ENCODE results near the gene CLCN6. TPM values are rescaled to one million over a fixed set of nuclear protein-coding genes. Genes with fewer than 3 reads are reported as not detected.

The CLCN6 gene
- total and polyA plus RNA-seq, 4 experiments from 2014 or later = 1.4 to 20.9 (median 11.7) TPM

- Mint-ChIP-seq H3K9me3 (peaks cover 0 to 2% (median 0%) of the 10 kb centered on the region in 8 donors), H3K36me3 (no peaks in the 10 kb centered on the region), H3K4me1 (peaks cover 2 to 6% (median 5%) of the 10 kb centered on the region in 4 donors), H3K27ac (no peak overlapping the region), H3K4me3 (no peak overlapping the region), H3K27me3 (no peaks in the 10 kb centered on the region)
- POLR2A ChIA-PET (ENCODE audit: partially characterized antibody) = interaction anchor here (0.6 kb wide), 1 partner anchor 16 kb away, joined by 3 read pairs; no protein-coding TSS in a partner anchor
- CTCF ChIA-PET (ENCODE audit: partially characterized antibody) = interaction anchor here (0.6 kb wide), 1 partner anchor 9 kb away, joined by 3 read pairs; no protein-coding TSS in a partner anchor
- H3K27me3 ChIP-seq (ENCODE audit: insufficient read depth, low read length) = no peaks in the 10 kb centered on the region
- no peak overlapping the region for H3K4me3 ChIP-seq (ENCODE audit: low read length in 2 of 2)
- no peak overlapping the region for H3K27ac ChIP-seq (ENCODE audit: low read depth, low read length)
- no peaks in the 10 kb centered on the region for H3K9me3 ChIP-seq (ENCODE audit: control insufficient read depth in 1 of 2, low read length in 2 of 2)
- peaks cover 12% of the 10 kb centered on the region for H3K4me1 ChIP-seq (ENCODE audit: insufficient read depth, low read length)
- DNase-seq = no peak
- no peaks in the 10 kb centered on the region for H3K36me3 ChIP-seq (ENCODE audit: insufficient read depth, low read length)
- intact Hi-C loops (cut with micrococcal nuclease) = no loop called here
Observed at GRCh38 chr1:11780380-11781147, 25.4 kb upstream of the CLCN6 start.

GRCh38 chr1:11781297-11781696 is 24.7 kb upstream of the CLCN6 start:
- no peak overlapping the region for H3K27ac Mint-ChIP-seq
- no peak overlapping the region for H3K4me3 Mint-ChIP-seq
- Histone ChIP-seq H3K27ac (ENCODE audit: low read depth, low read length) (no peak overlapping the region), H3K4me3 (ENCODE audit: low read length in 2 of 2) (no peak overlapping the region), H3K27me3 (ENCODE audit: insufficient read depth, low read length) (no peaks in the 10 kb centered on the region), H3K9me3 (ENCODE audit: control insufficient read depth in 1 of 2, low read length in 2 of 2) (no peaks in the 10 kb centered on the region), H3K4me1 (ENCODE audit: insufficient read depth, low read length) (peaks cover 12% of the 10 kb centered on the region), H3K36me3 (ENCODE audit: insufficient read depth, low read length) (no peaks in the 10 kb centered on the region)
- CTCF ChIA-PET (ENCODE audit: partially characterized antibody) = interaction anchor here (0.6 kb wide), 1 partner anchor 8 kb away, joined by 3 read pairs; no protein-coding TSS in a partner anchor
- intact Hi-C loops (cut with micrococcal nuclease) = no loop called here
- peaks cover 2 to 9% (median 5%) of the 10 kb centered on the region in 4 donors for H3K4me1 Mint-ChIP-seq
- DNase-seq = no peak
- no peaks in the 10 kb centered on the region for H3K36me3 Mint-ChIP-seq
- POLR2A ChIA-PET (ENCODE audit: partially characterized antibody) = no interaction called here
- peaks cover 0 to 2% (median 0%) of the 10 kb centered on the region in 8 donors for H3K9me3 Mint-ChIP-seq
- no peaks in the 10 kb centered on the region for H3K27me3 Mint-ChIP-seq

GRCh38 chr1:11782127-11782708 is 23.8 kb upstream of the CLCN6 start:
- H3K36me3 Mint-ChIP-seq = no peaks in the 10 kb centered on the region
- no peak overlapping the region for H3K4me3 Mint-ChIP-seq
- Histone ChIP-seq H3K4me1 (ENCODE audit: insufficient read depth, low read length) (peaks cover 12% of the 10 kb centered on the region), H3K9me3 (ENCODE audit: control insufficient read depth in 1 of 2, low read length in 2 of 2) (no peaks in the 10 kb centered on the region), H3K4me3 (ENCODE audit: low read length in 2 of 2) (no peak overlapping the region), H3K36me3 (ENCODE audit: insufficient read depth, low read length) (no peaks in the 10 kb centered on the region), H3K27me3 (ENCODE audit: insufficient read depth, low read length) (no peaks in the 10 kb centered on the region), H3K27ac (ENCODE audit: low read depth, low read length) (no peak overlapping the region)
- H3K4me1 Mint-ChIP-seq = peaks cover 2 to 9% (median 5%) of the 10 kb centered on the region in 4 donors
- intact Hi-C loops (cut with micrococcal nuclease) = no loop called here
- ChIA-PET POLR2A (ENCODE audit: partially characterized antibody) (no interaction called here), CTCF (ENCODE audit: partially characterized antibody) (interaction anchor here (1.2 kb wide), 1 partner anchor 32 kb away, joined by 4 read pairs; no protein-coding TSS in a partner anchor)
- H3K27me3 Mint-ChIP-seq = no peaks in the 10 kb centered on the region
- H3K27ac Mint-ChIP-seq = no peak overlapping the region
- DNase-seq = no peak
- H3K9me3 Mint-ChIP-seq = peaks cover 0 to 2% (median 0%) of the 10 kb centered on the region in 8 donors

- ChIA-PET CTCF (ENCODE audit: partially characterized antibody) (no interaction called here), POLR2A (ENCODE audit: partially characterized antibody) (no interaction called here)
- Histone ChIP-seq H3K27me3 (ENCODE audit: insufficient read depth, low read length) (no peaks in the 10 kb centered on the region), H3K4me3 (ENCODE audit: low read length in 2 of 2) (no peak overlapping the region), H3K36me3 (ENCODE audit: insufficient read depth, low read length) (no peaks in the 10 kb centered on the region), H3K4me1 (ENCODE audit: insufficient read depth, low read length) (peaks cover 12% of the 10 kb centered on the region), H3K27ac (ENCODE audit: low read depth, low read length) (no peak overlapping the region), H3K9me3 (ENCODE audit: control insufficient read depth in 1 of 2, low read length in 2 of 2) (no peaks in the 10 kb centered on the region)
- no peaks in the 10 kb centered on the region for H3K36me3 Mint-ChIP-seq
- H3K4me3 Mint-ChIP-seq = no peak overlapping the region
- no peak overlapping the region for H3K27ac Mint-ChIP-seq
- peaks cover 2 to 9% (median 5%) of the 10 kb centered on the region in 4 donors for H3K4me1 Mint-ChIP-seq
- intact Hi-C loops (cut with micrococcal nuclease) = no loop called here
- no peak for DNase-seq
- H3K27me3 Mint-ChIP-seq = no peaks in the 10 kb centered on the region
- peaks cover 0 to 2% (median 0%) of the 10 kb centered on the region in 8 donors for H3K9me3 Mint-ChIP-seq
Observed at GRCh38 chr1:11783556-11783955, 22.4 kb upstream of the CLCN6 start.

- Histone ChIP-seq H3K4me3 (ENCODE audit: low read length in 2 of 2) (no peak overlapping the region), H3K4me1 (ENCODE audit: insufficient read depth, low read length) (peaks cover 12% of the 10 kb centered on the region), H3K36me3 (ENCODE audit: insufficient read depth, low read length) (no peaks in the 10 kb centered on the region), H3K27me3 (ENCODE audit: insufficient read depth, low read length) (no peaks in the 10 kb centered on the region), H3K27ac (ENCODE audit: low read depth, low read length) (no peak overlapping the region), H3K9me3 (ENCODE audit: control insufficient read depth in 1 of 2, low read length in 2 of 2) (no peaks in the 10 kb centered on the region)
- H3K4me1 Mint-ChIP-seq = peaks cover 2 to 9% (median 5%) of the 10 kb centered on the region in 4 donors
- ChIA-PET POLR2A (ENCODE audit: partially characterized antibody) (interaction anchor here (1.0 to 1.1 kb wide), 3 partner anchors 8 to 123 kb away, joined by 3 to 4 read pairs (median 3); no protein-coding TSS in a partner anchor), CTCF (ENCODE audit: partially characterized antibody) (interaction anchor here (1.1 to 2.7 kb wide), 4 partner anchors 8 to 22 kb away, joined by 3 to 7 read pairs (median 5); partner anchors contain the start of genes CLCN6 and MTHFR)
- no peak for DNase-seq
- H3K27me3 Mint-ChIP-seq = no peaks in the 10 kb centered on the region
- intact Hi-C loops (cut with micrococcal nuclease) = loop anchor here (2.0 kb wide), 1 partner anchor 22 kb away; the partner anchor contains the start of gene CLCN6
- H3K4me3 Mint-ChIP-seq = peak overlapping the region in 1 of 8 donors; percentile 26
- peaks cover 0 to under 1% of the 10 kb centered on the region in 2 donors for H3K36me3 Mint-ChIP-seq
- peaks cover 0 to under 1% (median 0%) of the 10 kb centered on the region in 8 donors for H3K9me3 Mint-ChIP-seq
- no peak overlapping the region for H3K27ac Mint-ChIP-seq
Observed at GRCh38 chr1:11784256-11784992, 21.6 kb upstream of the CLCN6 start.

GRCh38 chr1:11784993-11785769 is 20.8 kb upstream of the CLCN6 start:
- ChIA-PET CTCF (ENCODE audit: partially characterized antibody) (interaction anchor here (1.0 to 2.7 kb wide), 5 partner anchors 9 to 21 kb away, joined by 3 to 7 read pairs (median 5); partner anchors contain the start of genes CLCN6 and MTHFR), POLR2A (ENCODE audit: partially characterized antibody) (interaction anchor here (1.0 to 1.1 kb wide), 3 partner anchors 8 to 123 kb away, joined by 3 to 4 read pairs (median 3); no protein-coding TSS in a partner anchor)
- Mint-ChIP-seq H3K4me1 (peaks cover 2 to 9% (median 5%) of the 10 kb centered on the region in 4 donors), H3K27me3 (no peaks in the 10 kb centered on the region), H3K4me3 (peak overlapping the region in 2 of 8 donors; percentile 43 to 54), H3K9me3 (no peaks in the 10 kb centered on the region), H3K27ac (no peak overlapping the region), H3K36me3 (peaks cover 0 to 3% of the 10 kb centered on the region in 2 donors)
- Histone ChIP-seq H3K36me3 (ENCODE audit: insufficient read depth, low read length) (no peaks in the 10 kb centered on the region), H3K27ac (ENCODE audit: low read depth, low read length) (no peak overlapping the region), H3K4me3 (ENCODE audit: low read length in 2 of 2) (no peak overlapping the region), H3K4me1 (ENCODE audit: insufficient read depth, low read length) (peaks cover 12% of the 10 kb centered on the region), H3K9me3 (ENCODE audit: control insufficient read depth in 1 of 2, low read length in 2 of 2) (no peaks in the 10 kb centered on the region), H3K27me3 (ENCODE audit: insufficient read depth, low read length) (no peaks in the 10 kb centered on the region)
- DNase-seq = peak in 1 of 5 donors; percentile 34
- intact Hi-C loops (cut with micrococcal nuclease) = loop anchor here (2.0 kb wide), 1 partner anchor 22 kb away; the partner anchor contains the start of gene CLCN6

Measured in CD4-positive, alpha-beta memory T cell (primary cell).